ENCODE results near the gene C6orf132.

The C6orf132 gene

GRCh38 chr6:42128460-42129359, 13.7 kb downstream of the C6orf132 start:
- H3K4me1 Mint-ChIP-seq, result no peaks in the 10 kb centered on the region
- TF ChIP-seq CTCF (IDR thresholded peaks at IDR 0.05; ENCODE audit: unreplicated experiment in 3 of 3), result no peak
- H3K27me3 Mint-ChIP-seq (ENCODE audit: low read depth), result peaks cover 4% of the 10 kb centered on the region
- H3K27ac Mint-ChIP-seq, result no peak overlapping the region
- no peaks in the 10 kb centered on the region for H3K9me3 Mint-ChIP-seq
- H3K36me3 Mint-ChIP-seq (ENCODE audit: low read depth), result no peaks in the 10 kb centered on the region
- H3K4me3 Mint-ChIP-seq, result no peak overlapping the region

GRCh38 chr6:42125663-42126062, 16.8 kb downstream of the C6orf132 start:
- Mint-ChIP-seq H3K4me3 (no peak overlapping the region), H3K27ac (no peak overlapping the region), H3K27me3 (ENCODE audit: low read depth) (peaks cover 4% of the 10 kb centered on the region), H3K4me1 (peaks cover 5% of the 10 kb centered on the region), H3K9me3 (no peaks in the 10 kb centered on the region), H3K36me3 (ENCODE audit: low read depth) (no peaks in the 10 kb centered on the region)
- TF ChIP-seq CTCF (IDR thresholded peaks at IDR 0.05; ENCODE audit: unreplicated experiment in 3 of 3), result no peak

GRCh38 chr6:42125231-42125630, 17.2 kb downstream of the C6orf132 start:
- Mint-ChIP-seq H3K4me3 (no peak overlapping the region), H3K9me3 (no peaks in the 10 kb centered on the region), H3K27me3 (ENCODE audit: low read depth) (peaks cover 4% of the 10 kb centered on the region), H3K27ac (no peak overlapping the region), H3K4me1 (peaks cover 5% of the 10 kb centered on the region), H3K36me3 (ENCODE audit: low read depth) (no peaks in the 10 kb centered on the region)
- no peak for TF ChIP-seq CTCF (IDR thresholded peaks at IDR 0.05; ENCODE audit: unreplicated experiment in 3 of 3)

GRCh38 chr6:42124223-42124836, 18.1 kb downstream of the C6orf132 start:
- no peak for TF ChIP-seq CTCF (IDR thresholded peaks at IDR 0.05; ENCODE audit: unreplicated experiment in 3 of 3)
- Mint-ChIP-seq H3K27me3 (ENCODE audit: low read depth) (peaks cover 4% of the 10 kb centered on the region), H3K27ac (no peak overlapping the region), H3K36me3 (ENCODE audit: low read depth) (no peaks in the 10 kb centered on the region), H3K9me3 (no peaks in the 10 kb centered on the region), H3K4me3 (no peak overlapping the region), H3K4me1 (peaks cover 5% of the 10 kb centered on the region)

GRCh38 chr6:42123379-42124103, 18.9 kb downstream of the C6orf132 start:
- Mint-ChIP-seq H3K4me1 (peaks cover 5% of the 10 kb centered on the region), H3K36me3 (ENCODE audit: low read depth) (no peaks in the 10 kb centered on the region), H3K9me3 (no peaks in the 10 kb centered on the region), H3K4me3 (no peak overlapping the region), H3K27me3 (ENCODE audit: low read depth) (peaks cover 4% of the 10 kb centered on the region), H3K27ac (no peak overlapping the region)
- TF ChIP-seq CTCF (IDR thresholded peaks at IDR 0.05; ENCODE audit: unreplicated experiment in 3 of 3), result no peak
